Tibial artery (tissue), 4 donors: Measurements from ENCODE around the gene CTIF.

Experiments
- DNase-seq, 2 donors: peaks; one replicate each; pipeline ENCODE4 v3.0.0-alpha.2; 2019
- H3K27ac ChIP-seq, 2 donors: fragments of 200-600 bp; sonication (generic) in 1 of 2; 1 replicate in 1 of 2; 2 replicates in 1 of 2; pipeline ENCODE4 v1.5.1; 2018 to 2019; ENCODE audit warnings: mild to moderate bottlenecking in 1 of 2
- H3K27me3 ChIP-seq, 2 donors: fragments of 200-600 bp; sonication (generic) in 1 of 2; one replicate each; pipeline versions ENCODE4 v1.5.1 to v1.6.0; 2016 to 2019
- H3K36me3 ChIP-seq, 3 donors: fragments of 200-600 bp; sonication (generic) in 2 of 3; one replicate each; pipeline ENCODE4 v1.5.1; 2016 to 2019; ENCODE audit warnings: mild to moderate bottlenecking in 2 of 3
- H3K4me1 ChIP-seq, 4 donors: fragments of 200-600 bp; sonication (generic) in 2 of 4; 1 replicate in 3 of 4; 2 replicates in 1 of 4; pipeline ENCODE4 v1.5.1; 2016 to 2019
- H3K4me3 ChIP-seq, 2 donors: fragments of 200-600 bp; sonication (generic) in 1 of 2; 1 replicate in 1 of 2; 2 replicates in 1 of 2; pipeline ENCODE4 v1.5.1; 2018 to 2019; ENCODE audit warnings: mild to moderate bottlenecking in 2 of 2
- H3K9me3 ChIP-seq, 3 donors: fragments of 200-600 bp; sonication (generic) in 1 of 3; one replicate each; pipeline ENCODE4 v1.5.1; 2016 to 2019
- intact Hi-C: fragments of 100-400 bp; cut with DNase I; formaldehyde crosslinking; loops from one replicate; pipeline ENCODE4 v1.15.0; 2023; ENCODE audit warnings: low total_unique reads
- TF ChIP-seq, protein P1 (sequence below), 2 experiments: fragments of 200-600 bp in 1 of 2; fragments of 450-650 bp in 1 of 2; IDR thresholded peaks; one replicate each; pipeline ENCODE4 v1.5.1; 2017 to 2019; ENCODE audit warnings: antibody characterized with exemption in 2 of 2, mild to moderate bottlenecking in 1 of 2, moderate library complexity in 1 of 2

The CTIF gene

GRCh38 chr18:48835745-48836170 lies 296.9 kb downstream of the CTIF start:
- H3K27me3 ChIP-seq: no peaks in the 10 kb centered on the region
- H3K9me3 ChIP-seq: no peaks in the 10 kb centered on the region
- peak overlapping the region; percentile 63 to 89 for H3K27ac ChIP-seq
- no peak overlapping the region for H3K4me3 ChIP-seq
- intact Hi-C loops: no loop called here
- no peaks in the 10 kb centered on the region for H3K36me3 ChIP-seq
- TF ChIP-seq, protein P1, sequence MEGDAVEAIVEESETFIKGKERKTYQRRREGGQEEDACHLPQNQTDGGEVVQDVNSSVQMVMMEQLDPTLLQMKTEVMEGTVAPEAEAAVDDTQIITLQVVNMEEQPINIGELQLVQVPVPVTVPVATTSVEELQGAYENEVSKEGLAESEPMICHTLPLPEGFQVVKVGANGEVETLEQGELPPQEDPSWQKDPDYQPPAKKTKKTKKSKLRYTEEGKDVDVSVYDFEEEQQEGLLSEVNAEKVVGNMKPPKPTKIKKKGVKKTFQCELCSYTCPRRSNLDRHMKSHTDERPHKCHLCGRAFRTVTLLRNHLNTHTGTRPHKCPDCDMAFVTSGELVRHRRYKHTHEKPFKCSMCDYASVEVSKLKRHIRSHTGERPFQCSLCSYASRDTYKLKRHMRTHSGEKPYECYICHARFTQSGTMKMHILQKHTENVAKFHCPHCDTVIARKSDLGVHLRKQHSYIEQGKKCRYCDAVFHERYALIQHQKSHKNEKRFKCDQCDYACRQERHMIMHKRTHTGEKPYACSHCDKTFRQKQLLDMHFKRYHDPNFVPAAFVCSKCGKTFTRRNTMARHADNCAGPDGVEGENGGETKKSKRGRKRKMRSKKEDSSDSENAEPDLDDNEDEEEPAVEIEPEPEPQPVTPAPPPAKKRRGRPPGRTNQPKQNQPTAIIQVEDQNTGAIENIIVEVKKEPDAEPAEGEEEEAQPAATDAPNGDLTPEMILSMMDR (IDR thresholded peaks at IDR 0.05): no peak
- peaks cover 0 to 80% (median 61%) of the 10 kb centered on the region in 4 donors for H3K4me1 ChIP-seq
- DNase-seq: peak; percentile 17 to 61

DNA sequence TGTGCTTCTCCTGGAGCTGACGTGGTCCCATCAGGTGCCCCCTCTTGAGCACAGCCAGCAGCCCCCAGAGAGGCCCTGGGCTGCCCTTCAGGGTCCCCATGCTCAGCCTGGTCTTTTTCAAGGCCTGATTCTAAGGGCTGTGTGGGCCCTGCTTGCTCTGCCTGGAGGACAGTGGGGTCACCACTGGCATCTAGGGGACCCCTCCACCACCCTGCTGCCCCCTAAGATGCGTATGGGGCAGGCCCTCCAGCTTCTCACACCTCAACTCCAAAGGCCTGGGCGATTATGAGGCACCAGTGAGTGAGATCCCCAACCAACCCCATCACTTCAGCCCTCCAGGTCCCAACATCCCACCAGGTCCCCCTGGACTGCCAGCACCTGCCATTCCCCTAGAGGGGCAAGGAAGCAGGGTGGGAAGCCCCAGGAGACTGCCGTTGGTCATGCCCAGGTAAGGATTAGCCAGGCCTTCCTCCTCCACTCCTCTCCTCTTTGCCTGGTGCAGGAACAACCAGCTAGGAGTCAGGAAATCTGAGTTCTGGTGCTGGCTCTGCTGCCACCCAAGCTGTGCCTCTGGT lies 297.5 kb downstream of the CTIF start:
- peak; percentile 14 to 54 for DNase-seq
- peaks cover 0 to 80% (median 64%) of the 10 kb centered on the region in 4 donors for H3K4me1 ChIP-seq
- no peaks in the 10 kb centered on the region for H3K9me3 ChIP-seq
- peak overlapping the region; percentile 63 to 89 for H3K27ac ChIP-seq
- H3K4me3 ChIP-seq: no peak overlapping the region
- no peaks in the 10 kb centered on the region for H3K36me3 ChIP-seq
- H3K27me3 ChIP-seq: no peaks in the 10 kb centered on the region
- TF ChIP-seq, protein P1 (IDR thresholded peaks at IDR 0.05): no peak
- intact Hi-C loops: no loop called here

DNA sequence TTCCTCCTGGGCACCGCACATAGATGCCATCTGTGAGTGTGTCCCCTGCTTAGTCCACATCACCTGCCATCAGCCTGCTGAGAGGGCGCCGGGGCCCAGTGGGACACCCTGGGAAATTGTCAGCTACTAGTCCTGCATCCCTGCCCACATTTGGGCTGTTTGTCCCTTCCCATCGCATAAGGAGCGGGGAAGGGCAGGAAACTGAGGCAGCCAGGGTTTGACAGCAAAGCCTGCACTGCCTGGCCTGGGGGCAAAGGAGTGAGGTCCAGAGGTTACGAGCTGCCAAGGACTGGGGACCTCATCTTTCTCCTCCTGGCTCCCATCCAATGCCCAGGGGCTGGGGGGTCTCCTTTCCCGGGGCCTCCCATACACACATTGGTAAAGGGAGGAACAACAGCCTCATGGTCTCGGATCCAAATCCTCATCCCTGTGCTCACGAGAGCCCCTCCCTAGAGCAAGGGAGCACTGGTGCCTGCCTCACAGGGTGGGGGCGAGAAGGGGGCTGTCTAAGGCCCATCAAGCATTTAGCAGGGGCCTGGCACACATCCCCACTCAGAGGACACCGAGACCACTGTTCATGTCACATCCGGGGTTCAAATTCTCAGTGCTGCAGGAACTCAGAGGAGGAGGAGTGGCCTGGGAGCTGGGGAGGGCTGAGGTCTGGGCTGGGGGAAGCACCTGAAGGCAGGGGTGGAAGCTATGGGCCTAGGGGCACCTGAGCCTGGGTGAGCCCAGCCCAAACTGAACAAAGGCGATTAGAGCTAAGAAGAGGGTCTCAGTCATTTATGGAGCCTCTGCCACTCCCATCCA lies 298.2 kb downstream of the CTIF start:
- no peaks in the 10 kb centered on the region for H3K27me3 ChIP-seq
- peaks cover 0 to 79% (median 67%) of the 10 kb centered on the region in 4 donors for H3K4me1 ChIP-seq
- no peaks in the 10 kb centered on the region for H3K36me3 ChIP-seq
- H3K27ac ChIP-seq: peak overlapping the region; percentile 89 to 90
- peak; percentile 20 to 60 for DNase-seq
- H3K4me3 ChIP-seq: no peak overlapping the region
- TF ChIP-seq, protein P1 (IDR thresholded peaks at IDR 0.05): no peak
- no peaks in the 10 kb centered on the region for H3K9me3 ChIP-seq
- intact Hi-C loops: no loop called here

DNA sequence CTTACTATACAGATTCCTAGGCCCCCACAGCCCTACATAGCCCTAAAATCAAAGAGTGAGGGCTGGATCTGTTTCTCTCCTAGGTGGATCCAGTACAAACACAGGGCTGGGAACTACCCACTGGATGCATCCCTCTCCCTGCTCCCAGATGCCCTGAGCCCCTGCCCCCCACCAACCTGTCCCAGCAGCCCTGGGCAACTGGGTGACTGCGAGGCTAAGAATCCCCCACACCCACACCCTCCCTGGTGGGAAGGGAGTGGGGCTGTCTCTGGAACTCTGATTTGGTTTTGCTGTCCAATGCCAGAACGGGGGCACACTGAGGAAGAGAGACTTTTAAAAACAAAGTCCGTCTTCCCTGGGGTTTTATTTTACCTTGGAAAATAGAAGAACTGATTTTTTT lies 298.8 kb downstream of the CTIF start:
- TF ChIP-seq, protein P1 (IDR thresholded peaks at IDR 0.05): no peak

DNA sequence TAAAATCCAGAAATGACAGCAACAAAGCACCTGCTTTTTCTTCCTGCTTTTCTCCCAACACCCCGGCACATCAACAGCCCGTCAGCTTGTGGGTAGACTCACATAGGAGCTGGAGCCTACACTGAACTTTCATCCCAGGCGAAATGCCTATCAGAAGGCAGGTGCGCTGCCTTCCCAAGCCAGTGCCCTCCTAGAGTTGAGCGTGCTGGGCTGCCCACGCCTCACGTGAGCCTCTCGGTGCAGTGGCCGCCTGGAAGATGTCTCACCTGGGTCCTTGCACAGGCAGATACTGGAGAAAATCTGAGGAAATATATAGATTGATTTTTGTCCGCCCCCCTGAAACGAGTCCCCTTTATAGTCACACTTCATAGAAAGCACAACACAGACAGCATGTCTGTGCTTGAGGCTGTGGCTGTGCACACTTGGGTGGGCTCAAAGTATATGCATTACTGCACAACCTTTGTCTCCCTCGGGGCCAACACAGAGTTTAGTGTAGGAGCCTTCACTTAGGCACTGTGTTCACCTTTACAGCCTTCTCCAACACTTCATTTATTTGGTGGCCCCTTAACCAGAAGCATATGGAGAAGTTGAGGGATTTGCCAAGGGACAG lies 299.4 kb downstream of the CTIF start:
- H3K27me3 ChIP-seq: no peaks in the 10 kb centered on the region
- H3K36me3 ChIP-seq: no peaks in the 10 kb centered on the region
- TF ChIP-seq, protein P1 (IDR thresholded peaks at IDR 0.05): no peak
- peak overlapping the region; percentile 89 to 90 for H3K27ac ChIP-seq
- H3K9me3 ChIP-seq: no peaks in the 10 kb centered on the region
- intact Hi-C loops: no loop called here
- H3K4me1 ChIP-seq: peaks cover 0 to 79% (median 68%) of the 10 kb centered on the region in 4 donors
- DNase-seq: peak in 1 of 2 donors; percentile 46
- no peak overlapping the region for H3K4me3 ChIP-seq

More for the DNA sequence above, 298.8 kb downstream of the CTIF start:
- intact Hi-C loops: no loop called here
- peaks cover 0 to 79% (median 68%) of the 10 kb centered on the region in 4 donors for H3K4me1 ChIP-seq
- H3K27me3 ChIP-seq: no peaks in the 10 kb centered on the region
- H3K27ac ChIP-seq: peak overlapping the region; percentile 89 to 90
- no peaks in the 10 kb centered on the region for H3K36me3 ChIP-seq
- DNase-seq: peak in 1 of 2 donors; percentile 46
- H3K4me3 ChIP-seq: no peak overlapping the region
- H3K9me3 ChIP-seq: no peaks in the 10 kb centered on the region
